HEK293 (cell line): ENCODE measurements around the gene TJP3.
A peak's percentile ranks its signal among the peaks of the same experiment; 100 is the strongest.

ENCODE experiments used
- CTCF ChIA-PET: fragments of 350-600 bp; formaldehyde crosslinking; extraction: SDS; loops from one replicate; lab custom pipeline; 2021; ENCODE audit warnings: antibody characterized with exemption; lab: Yijun Ruan, JAX
- POLR2A ChIA-PET: fragments of 300-600 bp; formaldehyde crosslinking; extraction: SDS; loops from one replicate; lab custom pipeline; 2020; ENCODE audit warnings: antibody characterized with exemption, inconsistent platforms; lab: Yijun Ruan, JAX
- H3K27ac ChIP-seq: fragments of 200-500 bp; sonication (Bioruptor generic); 2 replicates; pipeline ENCODE4 v1.5.1; 2014; ENCODE audit warnings: low read depth, low read length, control low read depth, inconsistent platforms; ENCODE audit errors: extremely low read depth
- H3K36me3 ChIP-seq, 2 experiments: fragments of 200-500 bp in 1 of 2; sonication (Bioruptor generic) in 1 of 2; 1 replicate in 1 of 2; 2 replicates in 1 of 2; pipeline ENCODE4 v1.5.1; 2014 to 2017; ENCODE audit warnings: inconsistent platforms in 2 of 2, low read length in 2 of 2; ENCODE audit not compliant: control insufficient read depth in 2 of 2, insufficient read depth in 1 of 2
- H3K4me1 ChIP-seq: fragments of 200-500 bp; sonication (Bioruptor generic); 2 replicates; pipeline ENCODE4 v1.5.1; 2014; ENCODE audit warnings: mild to moderate bottlenecking, low read length, inconsistent platforms; ENCODE audit not compliant: control insufficient read depth, insufficient read depth
- H3K4me3 ChIP-seq: 2 replicates; pipeline ENCODE4 v1.5.1; 2011; ENCODE audit warnings: low read depth, mild to moderate bottlenecking, control low read depth, low read length, moderate library complexity
- H3K9me3 ChIP-seq: fragments of 200-500 bp; sonication (Bioruptor generic); 2 replicates; pipeline ENCODE4 v1.5.1; 2014; ENCODE audit warnings: low read depth, low read length, inconsistent platforms; ENCODE audit not compliant: control insufficient read depth, insufficient read depth
- GLIS1 ChIP-seq: fragments of 450-650 bp; formaldehyde crosslinking; IDR thresholded peaks from 2 replicates; pipeline ENCODE4 v1.5.1; 2016; ENCODE audit warnings: missing biosample characterization, missing genetic modification characterization
- GLIS2 ChIP-seq: fragments of 450-650 bp; formaldehyde crosslinking; IDR thresholded peaks from 2 replicates; pipeline ENCODE4 v1.5.1; 2016; ENCODE audit warnings: missing biosample characterization, missing genetic modification characterization
- HIC1 ChIP-seq: fragments of 450-650 bp; formaldehyde crosslinking; IDR thresholded peaks from 2 replicates; pipeline ENCODE4 v1.5.1; 2016; ENCODE audit warnings: missing biosample characterization, missing genetic modification characterization
- HOXC10 ChIP-seq: sonication (generic); formaldehyde crosslinking; IDR thresholded peaks from 2 replicates; pipeline ENCODE4 v1.8.1; 2023; ENCODE audit warnings: mild to moderate bottlenecking, missing genetic modification reagents
- KLF1 ChIP-seq: fragments of 450-650 bp; formaldehyde crosslinking; IDR thresholded peaks from 2 replicates; pipeline ENCODE4 v1.5.1; 2016; ENCODE audit warnings: missing biosample characterization, missing genetic modification characterization
- KLF10 ChIP-seq: fragments of 450-650 bp; IDR thresholded peaks from 2 replicates; pipeline ENCODE4 v1.5.1; 2018; ENCODE audit warnings: missing biosample characterization, mild to moderate bottlenecking, missing genetic modification characterization
- KLF17 ChIP-seq: fragments of 450-650 bp; formaldehyde crosslinking; IDR thresholded peaks from 2 replicates; pipeline ENCODE4 v1.5.1; 2016; ENCODE audit warnings: missing biosample characterization, missing genetic modification characterization
- PATZ1 ChIP-seq: fragments of 450-650 bp; formaldehyde crosslinking; IDR thresholded peaks from 2 replicates; pipeline ENCODE4 v1.5.1; 2016; ENCODE audit warnings: missing biosample characterization, missing genetic modification characterization
- PBX3 ChIP-seq: sonication (generic); formaldehyde crosslinking; IDR thresholded peaks from 2 replicates; pipeline ENCODE4 v1.8.1; 2022; ENCODE audit warnings: mild to moderate bottlenecking, moderate library complexity, missing genetic modification reagents
- WT1 ChIP-seq: fragments of 450-650 bp; formaldehyde crosslinking; IDR thresholded peaks from 2 replicates; pipeline ENCODE4 v1.5.1; 2016; ENCODE audit warnings: missing biosample characterization, missing genetic modification characterization
- ZBTB8A ChIP-seq: fragments of 450-650 bp; formaldehyde crosslinking; IDR thresholded peaks from 2 replicates; pipeline ENCODE4 v1.5.1; 2016; ENCODE audit warnings: missing biosample characterization, missing genetic modification characterization
- ZIC2 ChIP-seq: fragments of 450-650 bp; formaldehyde crosslinking; IDR thresholded peaks from 2 replicates; pipeline ENCODE4 v1.5.1; 2016; ENCODE audit warnings: missing biosample characterization, missing genetic modification characterization
- ZNF121 ChIP-seq: fragments of 450-650 bp; formaldehyde crosslinking; IDR thresholded peaks from 2 replicates; pipeline ENCODE4 v1.5.1; 2016; ENCODE audit warnings: missing biosample characterization, missing genetic modification characterization
- ZNF157 ChIP-seq: fragments of 450-650 bp; formaldehyde crosslinking; IDR thresholded peaks from 2 replicates; pipeline ENCODE4 v1.5.1; 2016; ENCODE audit warnings: missing biosample characterization, missing genetic modification characterization
- ZNF202 ChIP-seq: fragments of 450-650 bp; formaldehyde crosslinking; IDR thresholded peaks from 2 replicates; pipeline ENCODE4 v1.5.1; 2016; ENCODE audit warnings: missing biosample characterization, missing genetic modification characterization, borderline replicate concordance
- ZNF423 ChIP-seq: fragments of 450-650 bp; formaldehyde crosslinking; IDR thresholded peaks from 2 replicates; pipeline ENCODE4 v1.5.1; 2016; ENCODE audit warnings: missing biosample characterization, missing genetic modification characterization
- ZNF48 ChIP-seq: fragments of 450-650 bp; formaldehyde crosslinking; IDR thresholded peaks from 2 replicates; pipeline ENCODE4 v1.5.1; 2016; ENCODE audit warnings: missing biosample characterization, missing genetic modification characterization
- ZNF664 ChIP-seq: fragments of 450-650 bp; formaldehyde crosslinking; IDR thresholded peaks from 2 replicates; pipeline ENCODE4 v1.5.1; 2016; ENCODE audit warnings: missing biosample characterization, missing genetic modification characterization

The TJP3 gene

GRCh38 chr19:3712663-3713611 is 4.8 kb downstream of the TJP3 start:
- POLR2A ChIA-PET = interaction anchor here (1.0 kb wide), 1 partner anchor 14 kb away, joined by 3 read pairs; no protein-coding TSS in a partner anchor
- Histone ChIP-seq H3K36me3 (no peaks in the 10 kb centered on the region), H3K9me3 (no peaks in the 10 kb centered on the region), H3K4me1 (peaks cover 4% of the 10 kb centered on the region; the same call in 1 of the 2 replicates), H3K27ac (no peak overlapping the region), H3K4me3 (no peak overlapping the region)
- CTCF ChIA-PET = interaction anchor here (0.6 to 1.0 kb wide), 3 partner anchors 11 to 50 kb away, joined by 3 read pairs; partner anchors contain the start of genes MRPL54 and PIP5K1C
- TF ChIP-seq ZIC2 (tag by site-specific recombination) (peak; percentile 70), PATZ1 (tag by site-specific recombination) (0 out of 2 replicates have a peak, but pooled peaks have one; percentile 20), KLF1 (tag by site-specific recombination) (0 out of 2 replicates have a peak, but pooled peaks have one; percentile 33), KLF17 (tag by site-specific recombination) (no peak), GLIS1 (tag by site-specific recombination) (peak; percentile 82), GLIS2 (0 out of 2 replicates have a peak, but pooled peaks have one; percentile 25), ZBTB8A (tag by site-specific recombination) (peak; percentile 61), ZNF664 (no peak), ZNF157 (tag by site-specific recombination) (no peak)

GRCh38 chr19:3716147-3716668 is 8.0 kb downstream of the TJP3 start:
- ChIA-PET POLR2A (no interaction called here), CTCF (interaction anchor here (0.6 to 1.9 kb wide), 4 partner anchors 9 to 252 kb away, joined by 3 to 7 read pairs (median 4); no protein-coding TSS in a partner anchor)
- Histone ChIP-seq H3K4me3 (no peak overlapping the region), H3K9me3 (no peaks in the 10 kb centered on the region), H3K36me3 (no peaks in the 10 kb centered on the region), H3K4me1 (no peaks in the 10 kb centered on the region), H3K27ac (no peak overlapping the region)
- TF ChIP-seq KLF10 (tag by site-specific recombination) (no peak), WT1 (tag by site-specific recombination) (no peak), HOXC10 (CRISPR knock-in tag) (no peak), ZNF423 (tag by site-specific recombination) (no peak), ZNF202 (tag by site-specific recombination) (no peak), ZNF121 (no peak), HIC1 (tag by site-specific recombination) (no peak), KLF17 (tag by site-specific recombination) (no peak), ZBTB8A (tag by site-specific recombination) (no peak), ZNF48 (tag by site-specific recombination) (no peak), PBX3 (CRISPR knock-in tag) (no peak)
